GM21367 (cell line): ENCODE data around the gene BABAM2.
"Not testable (repeated sequence)": the region's sequence is repeated elsewhere in the genome, so short reads cannot be mapped to it uniquely, and the experiment has no call there.

ENCODE experiments used
- ATAC-seq: cut with Tn5 transposase; IDR thresholded peaks from one replicate; pipeline ENCODE4 v1.9.1; 2021; ENCODE audit not compliant: unreplicated experiment

BABAM2 gene

DNA sequence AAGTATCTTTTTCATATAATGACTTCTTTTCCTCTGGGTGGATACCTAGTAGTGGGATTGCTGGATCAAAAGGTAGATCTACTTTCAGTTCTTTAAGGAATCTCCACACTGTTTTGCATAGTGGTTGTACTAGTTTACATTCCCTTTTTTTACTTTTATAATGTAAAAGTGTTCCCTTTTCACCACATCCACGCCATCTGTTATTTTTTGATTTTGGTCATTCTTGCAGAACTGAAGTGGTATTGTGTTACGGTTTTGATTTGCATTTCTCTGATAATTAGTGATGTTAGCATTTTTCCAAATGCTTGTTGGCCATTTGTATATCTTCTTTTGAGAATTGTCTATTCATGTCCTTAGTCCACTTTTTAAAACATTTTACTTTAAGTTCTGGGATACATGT lies 127.9 kb downstream of the BABAM2 start:
- ATAC-seq: not testable (repeated sequence)

DNA sequence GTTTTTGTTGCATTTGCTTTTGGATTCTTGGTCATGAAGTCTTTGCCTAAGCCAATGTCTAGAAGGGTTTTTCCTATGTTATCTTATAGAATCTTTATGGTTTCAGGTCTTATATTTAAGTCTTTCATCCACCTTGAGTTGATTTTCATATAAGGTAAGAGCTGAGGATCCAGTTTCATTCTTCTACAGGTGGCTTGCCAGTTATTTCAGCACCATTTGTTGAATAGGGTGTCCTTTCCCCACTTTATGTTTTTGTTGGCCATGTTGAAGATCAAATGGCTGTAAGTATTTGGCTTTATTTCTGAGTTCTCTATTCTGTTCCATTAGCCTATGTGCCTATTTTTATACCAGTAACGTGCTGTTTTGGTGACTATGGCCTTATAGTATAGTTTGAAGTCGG lies 129.0 kb downstream of the BABAM2 start:
- ATAC-seq: not testable (repeated sequence)

DNA sequence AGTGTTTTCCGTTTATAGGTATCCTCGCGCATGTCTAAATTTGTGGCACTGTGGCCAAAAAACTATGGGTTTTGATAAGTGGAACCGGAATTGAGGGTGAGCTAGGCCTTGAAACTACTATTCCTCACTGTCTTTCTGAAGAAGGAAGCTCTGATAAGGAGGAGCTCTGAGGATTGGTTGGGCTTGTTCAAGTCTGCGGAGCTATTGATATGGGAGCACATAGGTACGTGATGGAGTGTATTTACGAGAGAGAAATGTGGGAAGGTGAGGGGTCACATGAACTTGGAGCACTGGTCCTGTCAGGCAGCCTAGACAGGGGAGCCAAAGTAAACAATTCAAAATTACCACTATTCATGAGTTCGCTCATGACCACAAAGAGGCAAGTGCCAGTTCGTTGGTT lies 131.4 kb downstream of the BABAM2 start:
- ATAC-seq: no peak

DNA sequence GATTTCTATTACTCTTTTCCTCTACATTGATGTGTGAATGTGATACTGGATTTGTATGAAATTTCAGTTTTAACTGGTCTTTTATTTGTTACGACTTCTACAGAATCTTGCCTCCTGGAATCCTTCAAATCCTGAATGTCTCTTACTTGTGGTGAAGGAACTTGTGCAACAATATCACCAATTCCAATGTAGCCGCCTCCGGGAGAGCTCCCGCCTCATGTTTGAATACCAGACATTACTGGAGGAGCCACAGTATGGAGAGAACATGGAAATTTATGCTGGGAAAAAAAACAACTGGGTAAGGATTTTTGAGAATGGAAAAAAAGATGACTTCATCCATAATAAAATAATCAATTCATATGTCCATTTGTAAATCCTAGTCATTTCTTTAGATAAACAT lies 134.6 kb downstream of the BABAM2 start:
- no peak for ATAC-seq

DNA sequence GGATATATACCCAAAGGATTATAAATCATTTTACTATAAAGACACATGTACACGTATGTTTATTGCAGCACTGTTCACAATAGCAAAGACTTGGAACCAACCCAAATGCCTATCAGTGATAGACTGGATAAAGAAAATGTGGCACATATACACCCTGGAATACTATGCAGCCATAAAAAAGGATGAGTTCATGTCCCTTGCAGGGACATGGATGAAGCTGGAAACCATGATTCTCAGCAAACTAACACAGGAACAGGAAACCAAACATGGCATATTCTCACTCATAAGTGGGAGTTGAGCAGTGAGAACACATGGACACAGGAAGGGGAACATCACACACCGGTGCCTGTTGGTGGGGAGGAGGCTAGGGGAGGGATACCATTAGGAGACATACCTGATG lies 135.7 kb downstream of the BABAM2 start:
- ATAC-seq: not testable (repeated sequence)

DNA sequence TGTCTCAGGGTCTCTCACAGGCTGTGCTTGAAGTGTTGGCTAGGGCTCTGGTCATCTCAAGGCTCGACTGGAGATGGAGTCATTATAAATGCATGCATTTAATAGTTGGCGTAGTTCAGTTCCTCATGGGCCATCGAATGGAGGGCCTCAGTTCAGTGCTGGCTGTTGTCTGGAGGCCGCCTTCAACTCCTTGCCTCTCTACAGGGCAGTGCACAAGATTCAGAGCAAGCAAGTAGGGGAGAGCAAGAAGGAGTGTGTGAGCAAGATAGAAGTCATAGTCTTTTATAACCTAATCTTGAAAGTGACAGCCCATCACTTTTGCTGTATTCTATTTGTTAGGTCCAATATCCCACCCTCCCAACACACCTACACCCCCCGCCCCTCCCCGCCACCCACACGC lies 137.5 kb downstream of the BABAM2 start:
- no peak for ATAC-seq

DNA sequence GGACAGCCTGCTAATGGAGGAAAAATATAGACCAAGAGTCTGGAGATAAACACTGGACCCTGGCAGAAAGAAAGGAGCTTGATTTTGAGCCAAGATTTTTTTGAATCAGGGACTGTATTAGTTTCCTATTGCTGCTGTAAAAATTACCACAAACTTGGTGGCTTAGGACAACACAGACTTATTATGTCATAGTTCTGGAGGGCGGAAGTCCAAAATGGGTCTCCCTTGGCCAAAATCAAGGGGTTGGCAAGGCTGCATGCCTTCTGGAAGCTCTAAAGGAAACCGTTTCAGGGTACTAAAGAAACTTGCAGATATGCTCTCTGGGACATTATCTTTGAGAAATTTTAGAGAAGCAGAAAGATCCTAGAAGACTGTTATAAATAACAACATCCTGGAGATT lies 140.1 kb downstream of the BABAM2 start:
- no peak for ATAC-seq

DNA sequence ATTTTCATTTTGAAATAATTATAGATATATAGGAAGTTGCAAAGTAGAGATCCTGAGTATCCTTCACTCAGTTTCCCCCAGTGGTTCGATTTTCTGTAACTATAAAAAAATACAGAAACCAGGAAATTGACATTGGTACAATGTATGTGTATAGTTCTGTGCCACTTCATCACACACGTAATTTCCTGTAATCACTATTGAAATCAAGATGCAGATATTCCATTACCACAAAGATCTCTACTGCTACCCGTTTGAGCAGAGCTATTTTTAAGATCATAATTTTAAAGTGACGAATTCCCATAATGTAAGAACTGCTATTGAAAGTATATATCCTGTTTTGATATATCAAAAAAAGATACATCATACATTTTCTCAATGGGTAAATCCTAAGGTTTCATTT lies 142.3 kb downstream of the BABAM2 start:
- no peak for ATAC-seq

DNA sequence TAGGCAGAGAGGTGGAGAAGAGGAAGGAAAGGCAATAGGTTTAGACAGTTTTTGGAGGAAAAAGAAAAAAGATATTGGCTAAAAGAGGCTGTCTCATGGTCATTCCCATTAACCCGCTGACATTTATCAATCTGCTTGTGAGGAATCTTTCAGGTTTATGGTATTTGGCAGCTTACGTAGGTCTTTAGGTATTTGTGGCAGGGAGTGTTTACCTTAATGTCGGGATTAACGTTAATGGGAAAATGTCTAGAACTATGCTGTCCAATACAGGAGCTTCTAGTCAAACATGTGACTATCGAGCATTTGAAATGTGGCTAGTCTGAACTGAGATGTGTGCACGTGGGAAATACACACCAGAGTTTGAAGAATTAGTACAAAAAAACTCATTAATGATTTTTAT lies 144.2 kb downstream of the BABAM2 start:
- no peak for ATAC-seq

DNA sequence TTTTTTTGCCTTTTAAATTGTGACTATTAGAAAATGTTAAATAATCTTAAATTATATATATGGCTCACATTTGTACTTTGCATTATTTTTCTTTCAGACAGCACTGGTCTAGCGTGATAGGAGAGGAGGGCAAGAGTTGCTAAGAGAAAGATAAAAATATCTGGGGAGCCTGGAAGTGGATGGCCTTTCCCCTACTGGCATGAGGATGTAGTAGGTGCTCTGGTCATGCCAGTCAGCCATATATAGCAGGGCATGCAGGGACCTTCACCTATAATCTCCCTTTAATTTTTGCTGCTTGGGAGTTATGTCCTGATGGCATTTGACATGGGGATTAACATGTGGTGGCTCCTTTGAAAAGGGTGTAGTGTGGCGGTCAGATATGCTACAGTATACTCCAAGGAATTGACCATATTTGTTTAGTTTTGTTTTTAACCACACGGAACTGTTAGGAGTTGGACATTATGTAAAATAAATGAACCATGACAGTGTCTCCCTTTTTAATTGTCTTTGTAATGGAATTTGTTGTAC lies 144.7 kb downstream of the BABAM2 start:
- no peak for ATAC-seq

DNA sequence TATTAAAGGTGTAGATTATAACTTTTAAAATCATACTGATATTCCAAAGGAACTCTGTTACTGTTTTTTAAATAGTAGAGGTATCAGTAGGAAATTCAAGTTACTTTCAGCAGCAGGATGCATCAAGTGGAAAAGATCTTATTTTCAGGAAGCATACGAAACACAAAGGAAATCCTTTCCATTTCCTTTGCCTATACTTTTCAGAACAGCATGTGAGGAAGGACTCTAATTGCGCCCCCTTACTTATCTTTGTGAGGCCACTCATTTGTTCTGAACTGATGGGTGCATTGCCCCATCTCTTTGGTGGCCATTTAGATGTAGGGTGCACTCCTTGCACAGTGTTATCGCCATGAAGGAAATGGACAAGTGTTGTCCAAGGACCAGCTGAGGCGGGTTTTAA lies 145.3 kb downstream of the BABAM2 start:
- no peak for ATAC-seq

DNA sequence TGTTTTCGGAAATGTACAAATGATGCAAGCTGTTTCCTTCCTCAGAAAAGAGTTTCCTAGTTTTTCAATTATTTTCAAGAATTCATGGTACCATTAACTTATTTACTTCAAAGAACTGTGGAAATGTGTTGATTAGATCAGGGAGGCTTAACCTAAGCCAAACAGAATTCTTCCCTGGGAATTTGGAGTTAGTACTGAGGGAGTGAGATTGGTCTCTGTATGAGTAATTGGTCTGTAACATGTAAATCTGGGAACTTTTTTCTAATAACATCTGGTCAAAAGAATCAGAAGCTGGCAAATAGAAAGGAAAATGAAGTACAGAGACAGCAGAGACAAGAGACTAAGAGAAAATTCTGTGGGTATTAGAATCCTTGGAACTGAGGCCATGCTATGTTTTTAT lies 145.8 kb downstream of the BABAM2 start:
- ATAC-seq: no peak

DNA sequence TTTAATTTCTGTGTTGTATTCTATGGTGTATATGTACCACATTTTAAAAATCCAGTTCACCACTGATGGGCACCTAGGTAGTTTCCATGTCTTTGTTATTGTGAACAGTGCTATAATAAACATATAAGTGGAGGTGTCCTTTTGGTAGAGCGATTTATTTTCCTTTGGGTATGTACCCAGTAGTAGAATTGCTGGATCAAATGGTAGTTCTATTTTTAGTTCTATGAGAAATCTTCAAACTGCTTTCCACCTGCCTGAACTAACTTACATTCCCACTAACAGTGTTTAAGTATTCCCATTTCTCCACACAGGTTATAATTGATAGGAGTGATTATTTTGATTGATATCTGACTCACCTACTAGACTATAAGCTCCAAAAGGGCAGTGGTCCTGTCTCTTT lies 148.2 kb downstream of the BABAM2 start:
- no peak for ATAC-seq

DNA sequence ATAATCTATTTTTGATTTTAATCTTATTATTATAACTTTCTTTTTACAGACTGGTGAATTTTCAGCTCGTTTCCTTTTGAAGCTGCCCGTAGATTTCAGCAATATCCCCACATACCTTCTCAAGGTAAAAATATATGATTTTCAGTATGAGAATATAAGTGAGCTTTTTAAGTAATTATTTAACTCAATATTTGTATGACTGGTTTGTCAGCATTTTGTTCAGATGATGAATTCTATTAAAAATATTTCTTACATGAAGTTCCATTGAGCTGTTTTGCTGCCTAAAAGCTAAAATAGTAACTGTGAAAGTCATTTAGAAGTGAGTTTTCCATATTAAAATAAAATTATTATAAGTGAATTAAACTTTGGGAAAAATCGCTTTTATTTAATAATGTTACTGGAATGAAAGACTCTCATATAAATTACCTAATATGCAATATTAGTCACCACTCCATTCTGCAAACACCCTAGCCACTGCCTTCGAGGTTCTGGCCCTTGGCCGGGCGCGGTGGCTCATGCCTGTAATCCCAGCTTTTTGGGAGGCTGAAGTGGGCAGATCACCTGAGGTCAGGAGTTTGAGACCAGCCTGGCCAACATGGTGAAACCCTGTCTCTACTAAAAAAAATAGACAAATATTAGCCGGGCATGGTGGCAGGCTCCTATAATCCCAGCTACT lies 155.3 kb downstream of the BABAM2 start:
- no peak for ATAC-seq

DNA sequence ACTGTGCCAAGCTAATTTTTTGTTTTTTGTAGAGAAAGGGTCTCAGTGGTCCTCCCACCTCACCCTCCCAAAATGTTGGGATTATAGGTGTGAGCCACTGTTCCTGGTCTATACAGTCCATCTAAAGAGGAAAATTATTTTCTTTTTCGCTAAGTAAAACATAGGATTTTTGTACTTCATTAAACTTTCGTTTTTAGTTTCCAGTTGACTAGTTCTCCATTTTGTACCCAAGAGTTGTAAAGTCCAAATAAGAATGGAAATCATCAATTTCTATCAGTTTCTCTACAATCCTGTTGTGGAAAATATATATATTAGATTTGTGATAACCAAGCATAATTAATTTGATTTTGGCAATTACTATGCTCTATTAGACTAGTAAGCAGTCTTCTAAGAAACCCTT lies 156.4 kb downstream of the BABAM2 start:
- no peak for ATAC-seq

DNA sequence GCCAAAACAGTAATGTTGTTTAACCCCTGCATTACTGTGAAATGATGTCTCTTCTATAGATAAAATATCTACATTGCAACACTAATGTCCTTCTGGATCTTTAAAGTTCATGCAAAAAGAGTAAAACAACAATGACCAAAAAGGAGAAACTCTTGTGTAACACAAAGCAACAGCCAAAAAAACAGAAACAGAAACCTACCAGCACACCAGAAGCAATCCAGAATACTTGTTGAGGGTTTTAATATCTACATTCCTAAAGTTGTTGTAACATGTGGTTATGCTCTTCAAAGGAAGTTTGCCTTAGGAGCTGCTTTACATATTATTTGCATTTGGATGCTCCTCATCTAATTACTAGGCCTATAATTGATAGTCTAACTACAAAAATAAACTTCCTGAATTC lies 157.2 kb downstream of the BABAM2 start:
- no peak for ATAC-seq

DNA sequence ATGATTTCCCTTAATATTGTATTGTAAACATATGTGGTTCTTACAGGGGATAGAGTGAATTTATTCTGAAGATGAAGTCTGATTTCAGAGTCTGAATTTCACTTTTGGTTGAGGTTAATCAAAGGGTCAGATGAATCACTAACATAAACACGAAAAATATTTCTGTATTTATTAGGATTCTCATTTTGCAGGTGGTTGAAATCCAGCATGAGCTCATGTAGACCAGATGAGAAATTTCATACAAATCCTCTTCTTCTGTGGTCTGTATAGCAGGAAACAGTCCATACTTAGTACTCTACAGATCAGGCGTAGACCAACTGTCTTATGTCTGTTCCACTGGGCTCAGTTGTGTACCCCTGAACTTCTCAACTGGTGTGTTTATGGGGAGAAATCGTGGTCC lies 157.8 kb downstream of the BABAM2 start:
- no peak for ATAC-seq

DNA sequence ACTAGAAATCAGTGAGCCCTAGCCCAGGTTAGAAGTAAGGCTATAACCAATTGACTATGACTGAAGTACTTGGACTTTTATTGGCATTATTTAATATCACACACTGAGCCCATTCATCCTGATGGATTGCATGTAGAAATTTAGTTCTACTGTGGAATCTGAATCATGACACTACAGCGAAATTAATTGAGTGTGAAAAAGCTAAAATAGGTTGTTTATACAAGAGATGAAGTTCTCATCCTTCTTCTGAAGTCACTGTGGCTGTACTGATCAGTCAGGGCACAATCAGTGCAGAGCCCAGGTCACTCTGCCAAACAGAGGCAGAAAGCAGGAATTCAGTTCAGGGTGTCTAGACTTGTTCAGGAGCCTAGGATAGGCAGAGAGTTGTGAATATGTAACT lies 158.9 kb downstream of the BABAM2 start:
- ATAC-seq: no peak

DNA sequence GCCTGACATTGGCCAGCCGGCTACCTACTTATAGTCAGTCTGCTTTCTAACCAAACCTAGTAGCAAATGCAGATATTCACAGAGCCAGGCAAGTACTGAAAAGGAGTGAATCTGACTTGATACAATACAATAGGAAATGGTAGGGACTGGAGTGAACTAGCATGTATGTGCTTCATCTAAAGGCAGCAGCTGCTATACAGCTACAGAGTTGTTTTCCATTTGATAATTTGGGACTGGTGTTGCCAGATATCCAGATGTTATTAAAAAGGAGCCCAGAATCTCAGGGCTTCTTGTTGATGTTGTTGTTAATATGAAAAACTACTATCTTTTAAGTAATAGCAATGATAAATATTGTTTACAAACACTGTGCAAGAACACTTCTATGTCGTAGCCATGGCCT lies 159.4 kb downstream of the BABAM2 start:
- no peak for ATAC-seq

DNA sequence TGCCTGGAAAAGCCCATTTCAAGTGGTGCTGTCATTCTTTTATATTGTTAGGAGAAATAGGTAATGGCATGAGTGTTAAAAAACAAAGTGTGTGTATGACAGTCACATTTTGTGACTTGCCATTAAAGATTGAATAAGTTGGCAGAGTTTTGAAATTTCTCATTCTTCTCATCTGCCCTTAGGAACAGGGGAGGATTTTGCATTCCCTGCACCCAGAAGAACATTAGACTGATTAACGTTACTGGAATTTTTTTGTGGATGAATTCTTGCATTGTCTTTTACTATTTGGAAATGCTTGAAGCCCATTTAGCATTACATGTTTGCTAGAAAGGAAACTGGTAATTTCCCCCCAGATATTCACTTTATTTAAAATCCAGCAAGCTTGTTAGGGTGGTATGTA lies 162.2 kb downstream of the BABAM2 start:
- ATAC-seq: no peak

DNA sequence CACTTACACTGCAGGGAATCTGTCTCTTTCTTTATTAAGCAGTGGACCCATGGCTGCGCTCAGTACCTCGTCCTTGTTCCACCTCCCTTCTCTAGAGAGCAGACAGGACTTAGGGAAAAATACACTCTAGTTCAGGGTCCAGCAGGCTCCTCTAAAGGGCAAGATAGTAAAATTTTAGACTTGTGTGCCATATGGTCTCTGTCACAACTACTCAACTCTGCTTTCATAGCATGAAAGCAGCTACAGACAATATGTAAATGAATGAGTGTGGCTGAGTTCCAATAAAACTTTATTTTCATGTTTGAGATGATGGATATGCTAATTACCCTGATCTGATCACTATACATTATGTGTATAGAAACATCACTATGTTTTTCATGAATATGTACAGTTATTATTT lies 163.1 kb downstream of the BABAM2 start:
- ATAC-seq: no peak

DNA sequence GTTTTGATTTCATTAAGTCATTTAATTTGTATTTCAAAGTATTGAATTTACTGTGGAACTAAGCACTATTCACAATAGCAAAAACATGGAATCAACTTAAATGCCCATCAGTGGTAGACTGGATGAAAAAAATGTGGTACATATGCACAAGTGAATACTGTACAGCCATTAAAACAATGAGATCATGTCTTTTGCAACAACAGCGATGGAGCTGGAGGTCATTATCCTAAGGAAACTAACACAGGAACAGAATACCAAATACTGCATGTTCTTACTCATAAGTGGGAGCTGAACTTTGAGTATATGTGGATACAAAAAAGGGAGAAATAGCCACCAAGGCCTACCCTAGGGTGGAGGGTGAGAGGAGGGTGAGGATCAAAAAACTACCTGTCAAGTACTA lies 164.4 kb downstream of the BABAM2 start:
- ATAC-seq: no peak

DNA sequence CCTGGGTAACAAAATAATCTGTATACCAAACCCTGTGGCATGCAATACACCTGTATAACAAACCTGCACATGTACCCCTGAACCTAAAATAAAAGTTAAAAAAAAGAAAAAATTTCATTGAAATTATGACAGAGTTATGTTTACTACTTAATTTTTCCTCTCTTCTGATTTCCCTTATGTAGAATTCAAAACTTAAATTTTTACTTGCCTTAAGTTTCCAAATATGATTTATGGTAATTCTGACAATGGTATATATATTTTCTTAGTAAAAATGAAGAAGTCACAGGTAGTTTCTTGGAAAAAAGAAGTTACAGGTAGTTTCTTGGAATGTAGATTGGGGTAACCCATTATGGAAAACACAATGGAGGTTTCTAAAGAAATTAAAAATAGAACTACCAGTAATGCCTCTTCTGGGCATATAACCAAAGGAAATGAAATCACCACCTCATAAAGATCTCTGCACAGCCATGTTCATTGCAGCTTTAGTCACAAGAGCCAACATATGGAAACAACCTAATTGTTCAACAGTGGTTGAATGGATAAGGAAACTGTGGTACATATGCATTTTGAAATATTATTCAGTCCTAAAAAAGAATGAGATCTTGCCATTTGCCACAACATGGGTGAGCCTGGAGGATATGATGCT lies 164.9 kb downstream of the BABAM2 start:
- ATAC-seq: no peak
